Myocyte (in vitro differentiated cells): Measurements from ENCODE around the gene LCN15. TPM values are rescaled to one million over a fixed set of nuclear protein-coding genes. Genes with fewer than 3 reads are reported as not detected.

Experiments
- microRNA-seq: library from miRNA; unstranded; fragments of <30 nt; microRNA quantifications from one replicate; pipeline ENCODE4, GENCODE V29; 2016
- total RNA-seq: library from RNA; depleted of rRNA; stranded (reverse); fragments of >200 nt; gene quantifications from 2 replicates; pipeline ENCODE4 v1.2.3, GENCODE V29; 2014

LCN15 gene
- total RNA-seq, 1 donor from 2014 or later: not detected

Small RNA genes within 50 kb of the gene (microRNA-seq; reads per million reads assigned to microRNA genes)
- gene MIR6722: not detected

Other genes starting within 250 kb of the LCN15 start
- gene NOTCH1, start 218.5 kb downstream of the LCN15 start, total RNA-seq: 6.2 and 16.0 TPM in 2 replicates
- gene EGFL7, start 101.6 kb downstream of the LCN15 start, total RNA-seq: 6.0 and 7.0 TPM in 2 replicates
- 21.3 and 35.5 TPM in 2 replicates for gene AGPAT2, start 77.1 kb downstream of the LCN15 start, total RNA-seq
- not detected in 2 replicates for gene DIPK1B, start 51.9 kb downstream of the LCN15 start, total RNA-seq
- not detected in 2 replicates for gene LCN10, start 21.6 kb downstream of the LCN15 start, total RNA-seq
- gene LCN6, start 16.0 kb downstream of the LCN15 start, total RNA-seq: not detected in 2 replicates
- 0.21 TPM in 1 of 2 replicates, not detected in the other for gene LCN8, start 6.3 kb downstream of the LCN15 start, total RNA-seq
- gene TMEM141, start 26.8 kb upstream of the LCN15 start, total RNA-seq: 63.9 and 81.6 TPM in 2 replicates
- 0.70 and 3.4 TPM in 2 replicates for gene CCDC183, start 31.8 kb upstream of the LCN15 start, total RNA-seq
- 94.2 and 122 TPM in 2 replicates for gene RABL6, start 43.4 kb upstream of the LCN15 start, total RNA-seq
- 2.7 and 6.5 TPM in 2 replicates for gene AJM1, start 78.0 kb upstream of the LCN15 start, total RNA-seq
- 106 and 131 TPM in 2 replicates for gene PHPT1, start 84.9 kb upstream of the LCN15 start, total RNA-seq
- gene MAMDC4, start 87.8 kb upstream of the LCN15 start, total RNA-seq: 2.9 and 3.4 TPM in 2 replicates
- 353 and 413 TPM in 2 replicates for gene EDF1, start 101.8 kb upstream of the LCN15 start, total RNA-seq
- gene TRAF2, start 122.0 kb upstream of the LCN15 start, total RNA-seq: 7.0 and 31.0 TPM in 2 replicates
- gene FBXW5, start 180.2 kb upstream of the LCN15 start, total RNA-seq: 170 and 196 TPM in 2 replicates
- gene C8G, start 180.7 kb upstream of the LCN15 start, total RNA-seq: 0.88 TPM in 1 of 2 replicates, not detected in the other
- 0.10 and 0.27 TPM in 2 replicates for gene LCN12, start 187.8 kb upstream of the LCN15 start, total RNA-seq
- 126 and 177 TPM in 2 replicates for gene PTGDS, start 213.0 kb upstream of the LCN15 start, total RNA-seq
- gene LCNL1, start 218.5 kb upstream of the LCN15 start, total RNA-seq: 5.0 and 13.8 TPM in 2 replicates
- 57.3 and 67.3 TPM in 2 replicates for gene PAXX, start 227.9 kb upstream of the LCN15 start, total RNA-seq
- not detected in 2 replicates for gene CLIC3, start 232.1 kb upstream of the LCN15 start, total RNA-seq